NCI-H1105 treated with DMSO at 0.1 percent for 48 hours (cell line): ENCODE measurements around the gene FOXRED2.

ENCODE experiments used
- DNase-seq: peaks from one replicate; lab custom pipeline; 2025; lab: John Stamatoyannopoulos, UW

The FOXRED2 gene

DNA sequence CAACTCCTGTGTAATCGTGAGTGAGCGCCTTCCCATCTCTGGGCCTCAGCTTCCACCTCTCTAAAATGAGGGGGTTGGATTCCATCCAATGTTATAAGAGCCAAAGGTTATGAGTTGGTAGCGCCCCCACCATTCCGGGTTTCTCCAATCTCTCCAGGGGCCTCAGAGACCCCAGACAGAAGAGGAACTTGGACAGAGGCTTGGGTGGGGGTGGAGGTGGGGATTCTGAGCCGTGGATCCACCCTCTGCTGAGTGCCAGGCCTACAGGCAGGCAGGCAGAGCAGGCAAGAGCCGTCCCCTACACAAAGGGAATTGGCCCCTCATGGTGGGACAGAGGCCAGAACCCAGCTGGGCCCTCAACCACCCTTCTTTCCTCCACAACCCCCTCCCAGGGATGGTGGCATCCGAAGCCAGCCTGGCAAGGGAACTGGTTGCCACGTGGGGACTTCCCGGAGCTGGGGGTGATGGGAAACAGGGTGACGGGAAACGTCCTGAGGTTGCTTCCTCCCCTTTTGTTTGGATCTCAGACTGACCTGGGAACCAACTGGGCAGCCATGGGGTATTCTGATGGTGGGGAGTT, 57.2 kb downstream of the FOXRED2 start:
- no peak for DNase-seq

DNA sequence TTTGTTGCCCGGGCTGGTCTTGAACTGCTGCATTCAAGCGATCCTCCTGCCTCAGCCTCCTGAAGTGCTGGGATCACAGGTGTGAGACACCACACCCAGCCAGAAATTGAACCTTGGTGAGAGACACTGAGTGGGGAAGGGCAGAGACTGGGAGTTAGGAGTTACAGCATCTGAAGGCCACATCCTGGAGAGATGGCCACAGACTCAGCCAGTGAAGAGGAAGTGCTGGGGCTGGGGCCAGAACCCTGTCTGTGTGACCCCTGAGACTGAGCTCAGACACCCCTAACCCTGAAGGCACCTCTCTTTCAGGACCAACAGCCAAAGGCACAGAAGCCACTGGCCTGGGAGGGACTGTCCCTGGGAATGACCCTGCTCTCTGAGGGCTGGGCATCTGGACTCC, 59.2 kb downstream of the FOXRED2 start:
- DNase-seq: no peak

GRCh38 chr22:36445158-36445668, 61.6 kb downstream of the FOXRED2 start:
- DNase-seq: no peak

DNA sequence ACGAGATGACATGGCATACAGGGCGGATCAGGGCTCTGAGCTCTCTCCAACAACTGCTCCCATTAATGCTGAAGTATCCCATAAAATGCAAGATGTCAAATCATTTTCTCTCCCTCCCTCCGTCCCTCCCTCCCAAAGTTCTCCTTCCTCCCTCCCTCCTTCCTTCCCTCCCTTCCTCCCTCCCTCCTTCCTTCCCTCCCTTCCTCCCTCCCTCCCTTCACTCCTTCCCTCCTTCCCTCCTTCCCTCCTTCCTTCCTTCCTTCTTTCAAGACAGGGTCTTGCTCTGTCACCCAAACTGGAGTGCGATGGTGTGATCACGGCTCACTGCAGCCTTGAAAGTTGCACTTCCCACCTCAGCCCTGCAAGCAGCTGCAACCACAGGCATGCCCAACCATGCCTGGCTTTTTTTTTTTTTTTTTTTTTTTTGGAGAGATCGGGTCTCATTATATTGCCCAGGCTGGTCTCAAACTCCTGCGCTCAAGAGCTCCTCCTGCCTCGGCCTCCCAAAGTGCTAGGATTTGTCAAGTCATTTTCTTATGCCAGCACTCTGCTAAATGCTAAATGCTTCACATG, 63.6 kb downstream of the FOXRED2 start:
- DNase-seq: peak; percentile 49

- no peak for DNase-seq
These were observed 64.2 kb downstream of the FOXRED2 start for GRCh38 chr22:36442506-36443197.

- DNase-seq: no peak
These were observed 66.3 kb downstream of the FOXRED2 start for GRCh38 chr22:36440429-36441002.

GRCh38 chr22:36439481-36440271, 67.2 kb downstream of the FOXRED2 start:
- DNase-seq: no peak
